ENCODE data around the gene TSC1.

The TSC1 gene

DNA sequence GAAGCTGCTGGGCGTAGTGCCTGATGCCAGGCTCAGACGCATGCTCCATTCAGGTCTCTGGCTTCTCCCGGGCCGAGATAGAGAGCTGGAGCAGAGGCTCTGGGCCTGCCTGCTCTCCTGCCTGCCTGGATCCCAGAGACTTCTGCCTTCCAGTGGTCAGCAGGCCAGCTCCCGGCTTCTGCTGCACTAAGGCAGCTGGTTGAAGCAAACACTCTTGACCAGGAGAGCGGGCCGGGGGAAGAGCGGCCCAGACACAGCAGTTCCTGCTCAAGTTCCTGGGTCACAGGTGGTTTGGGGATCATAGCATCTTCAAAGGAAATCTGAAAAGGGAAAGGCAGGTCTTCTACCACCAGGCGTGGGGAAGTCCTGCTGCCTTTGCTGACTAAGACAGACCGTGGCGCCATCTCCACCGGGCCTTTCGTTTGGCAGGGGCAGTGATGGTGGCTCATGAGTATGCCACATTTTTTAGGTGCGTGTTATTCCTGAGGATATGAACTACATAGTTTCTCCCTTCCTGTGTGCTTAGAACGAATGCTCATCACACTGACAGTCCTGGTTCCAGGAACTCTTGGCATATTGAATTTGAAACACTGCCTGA is 97.4 kb downstream of the TSC1 start:
- H3K4me1 ChIP-seq (ENCODE audit: control extremely low read depth in 1 of 4, control insufficient read depth in 4 of 4, insufficient read depth in 4 of 4, low read length in 3 of 4) = no peaks in the 10 kb centered on the region
- no peaks in the 10 kb centered on the region for H3K27me3 ChIP-seq (replicated peaks in 2 of 5; ENCODE audit: control insufficient read depth in 4 of 5, insufficient read depth in 5 of 5, low read length in 4 of 5)
- CTCF ChIA-PET = interaction anchor here (1.9 kb wide), 1 partner anchor 56 kb away, joined by 5 read pairs; no protein-coding TSS in a partner anchor
- POLR2A ChIA-PET = interaction anchor here (0.5 kb wide), 1 partner anchor 16 kb away, joined by 3 read pairs; no protein-coding TSS in a partner anchor
- no peaks in the 10 kb centered on the region for H3K9me3 ChIP-seq (ENCODE audit: control extremely low read depth in 1 of 5, control insufficient read depth in 4 of 5, insufficient read depth in 2 of 5, low read depth in 1 of 5, low read length in 4 of 5)
- H3K4me3 ChIP-seq (ENCODE audit: control insufficient read depth in 1 of 7, extremely low read depth in 1 of 7, insufficient read depth in 4 of 7, low read depth in 2 of 7, low read length in 6 of 7) = no peak overlapping the region
- H3K27ac ChIP-seq (ENCODE audit: insufficient read depth in 1 of 2, low read depth in 1 of 2, low read length in 2 of 2, poor library complexity in 1 of 2, severe bottlenecking in 2 of 2) = no peak overlapping the region
- WGBS (ENCODE audit: insufficient coverage) = 93% methylated on average over 10 of the region's 15 CpGs
- DNase-seq = no peak
- H3K36me3 ChIP-seq (ENCODE audit: control insufficient read depth in 4 of 4, insufficient read depth in 4 of 4, low read length in 3 of 4) = no peaks in the 10 kb centered on the region

DNA sequence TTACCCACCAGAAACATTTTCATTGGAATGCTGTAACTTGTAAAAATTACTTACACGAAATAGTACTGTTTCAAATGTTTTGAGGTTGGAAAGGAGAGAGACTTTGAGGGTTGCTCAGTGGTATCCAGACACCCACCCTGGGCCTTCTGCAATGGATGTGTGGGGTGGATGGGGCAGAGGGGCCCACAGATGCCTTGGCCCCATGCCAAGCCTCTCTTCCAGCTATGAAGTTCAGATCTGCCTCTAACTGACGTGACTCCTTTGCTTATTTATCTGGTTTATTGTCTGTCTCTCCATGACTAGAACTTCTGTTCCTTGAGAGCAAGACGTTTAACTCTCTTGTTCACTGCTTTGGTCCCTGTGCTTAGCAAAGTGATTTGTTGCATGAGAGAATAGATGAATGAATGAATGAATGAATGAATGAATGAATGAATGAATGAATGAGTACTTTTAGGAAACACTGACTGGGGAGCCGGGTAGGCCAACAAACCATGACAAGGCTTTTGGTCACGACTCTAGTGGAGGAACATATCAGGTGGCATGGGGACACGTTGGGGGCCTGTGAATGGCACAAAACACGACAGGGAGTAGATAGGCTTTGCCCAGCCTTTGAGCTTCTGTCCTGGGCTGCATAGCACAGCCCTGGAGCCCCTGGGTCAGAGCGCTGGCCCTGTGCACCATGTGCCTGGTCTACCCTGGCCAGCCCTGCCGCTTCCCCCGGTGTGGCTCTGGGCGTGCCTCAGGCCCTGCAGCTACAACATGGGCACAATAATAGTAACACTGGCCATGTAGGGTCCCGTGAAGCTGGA is 98.1 kb downstream of the TSC1 start:
- Histone ChIP-seq H3K4me3 (ENCODE audit: control insufficient read depth in 1 of 7, extremely low read depth in 1 of 7, insufficient read depth in 4 of 7, low read depth in 2 of 7, low read length in 6 of 7) (no peak overlapping the region), H3K27me3 (replicated peaks in 2 of 5; ENCODE audit: control insufficient read depth in 4 of 5, insufficient read depth in 5 of 5, low read length in 4 of 5) (no peaks in the 10 kb centered on the region), H3K36me3 (ENCODE audit: control insufficient read depth in 4 of 4, insufficient read depth in 4 of 4, low read length in 3 of 4) (no peaks in the 10 kb centered on the region), H3K27ac (ENCODE audit: insufficient read depth in 1 of 2, low read depth in 1 of 2, low read length in 2 of 2, poor library complexity in 1 of 2, severe bottlenecking in 2 of 2) (no peak overlapping the region), H3K9me3 (ENCODE audit: control extremely low read depth in 1 of 5, control insufficient read depth in 4 of 5, insufficient read depth in 2 of 5, low read depth in 1 of 5, low read length in 4 of 5) (no peaks in the 10 kb centered on the region), H3K4me1 (ENCODE audit: control extremely low read depth in 1 of 4, control insufficient read depth in 4 of 4, insufficient read depth in 4 of 4, low read length in 3 of 4) (no peaks in the 10 kb centered on the region)
- CTCF ChIA-PET = interaction anchor here (1.9 kb wide), 1 partner anchor 57 kb away, joined by 5 read pairs; no protein-coding TSS in a partner anchor
- DNase-seq = no peak
- WGBS (ENCODE audit: insufficient coverage) = 94% methylated on average over 11 of the region's 12 CpGs
- POLR2A ChIA-PET = no interaction called here

DNA sequence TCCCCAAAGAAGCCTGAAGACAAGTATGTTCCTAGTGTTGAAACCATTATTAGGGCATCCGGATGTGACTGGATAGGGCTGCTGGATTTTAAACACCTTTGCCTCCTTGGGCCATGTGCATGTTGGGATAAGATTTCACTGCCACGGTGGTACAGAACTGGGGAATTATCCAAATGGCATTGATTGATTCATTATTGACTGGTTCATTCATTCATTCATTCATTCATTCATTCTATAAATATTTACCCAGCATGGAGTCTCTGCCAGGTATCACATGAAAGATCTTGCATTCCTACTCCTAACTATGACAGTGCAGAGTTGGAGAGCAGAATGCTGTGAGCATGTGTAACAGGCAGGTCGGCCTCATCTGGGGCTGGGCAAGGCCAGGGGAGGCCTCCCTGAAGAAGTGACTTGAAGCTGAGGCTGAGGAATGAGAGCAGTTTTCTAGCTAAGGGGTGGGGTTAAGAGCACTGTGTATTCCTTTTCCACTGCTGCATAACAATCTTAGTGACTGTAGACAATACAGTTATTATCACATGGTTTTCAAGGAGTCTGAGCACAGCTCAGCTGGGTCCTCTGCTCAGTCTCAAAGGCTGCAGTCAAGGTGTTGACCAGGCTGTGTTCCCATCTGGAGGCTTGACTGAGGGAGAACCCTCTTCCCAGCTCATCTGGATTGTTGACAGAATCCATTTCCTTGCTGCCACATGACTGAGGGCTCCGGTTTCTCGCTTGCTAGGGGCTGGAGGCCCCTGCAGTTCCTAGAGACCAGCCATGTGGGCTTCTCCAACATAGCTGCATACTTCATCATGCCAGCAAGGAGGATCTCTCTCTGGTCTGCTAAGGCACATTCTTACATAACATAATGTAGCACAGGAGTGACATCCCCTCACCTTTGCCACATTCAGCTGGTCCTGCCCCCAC is 102.0 kb downstream of the TSC1 start:
- no peak overlapping the region for H3K4me3 ChIP-seq (ENCODE audit: control insufficient read depth in 1 of 7, extremely low read depth in 1 of 7, insufficient read depth in 4 of 7, low read depth in 2 of 7, low read length in 6 of 7)
- no peak for DNase-seq
- peaks cover 0 to 2% (median 0%) of the 10 kb centered on the region in 5 experiments for H3K27me3 ChIP-seq (replicated peaks in 2 of 5; ENCODE audit: control insufficient read depth in 4 of 5, insufficient read depth in 5 of 5, low read length in 4 of 5)
- H3K36me3 ChIP-seq (ENCODE audit: control insufficient read depth in 4 of 4, insufficient read depth in 4 of 4, low read length in 3 of 4) = no peaks in the 10 kb centered on the region
- POLR2A ChIA-PET = no interaction called here
- 96% methylated on average over 4 of the region's 5 CpGs for WGBS (ENCODE audit: insufficient coverage)
- CTCF ChIA-PET = interaction anchor here (2.4 kb wide), 1 partner anchor 10 kb away, joined by 5 read pairs; no protein-coding TSS in a partner anchor
- H3K9me3 ChIP-seq (ENCODE audit: control extremely low read depth in 1 of 5, control insufficient read depth in 4 of 5, insufficient read depth in 2 of 5, low read depth in 1 of 5, low read length in 4 of 5) = no peaks in the 10 kb centered on the region
- no peaks in the 10 kb centered on the region for H3K4me1 ChIP-seq (ENCODE audit: control extremely low read depth in 1 of 4, control insufficient read depth in 4 of 4, insufficient read depth in 4 of 4, low read length in 3 of 4)
- H3K27ac ChIP-seq (ENCODE audit: insufficient read depth in 1 of 2, low read depth in 1 of 2, low read length in 2 of 2, poor library complexity in 1 of 2, severe bottlenecking in 2 of 2) = no peak overlapping the region
